ENCODE data around the gene LRIG3. TPM values are rescaled to one million over a fixed set of nuclear protein-coding genes. Genes with fewer than 3 reads are reported as not detected.

LRIG3 gene
- total RNA-seq, 4 donors from 2014 or later: 43.0 to 115 (median 107) TPM

DNA sequence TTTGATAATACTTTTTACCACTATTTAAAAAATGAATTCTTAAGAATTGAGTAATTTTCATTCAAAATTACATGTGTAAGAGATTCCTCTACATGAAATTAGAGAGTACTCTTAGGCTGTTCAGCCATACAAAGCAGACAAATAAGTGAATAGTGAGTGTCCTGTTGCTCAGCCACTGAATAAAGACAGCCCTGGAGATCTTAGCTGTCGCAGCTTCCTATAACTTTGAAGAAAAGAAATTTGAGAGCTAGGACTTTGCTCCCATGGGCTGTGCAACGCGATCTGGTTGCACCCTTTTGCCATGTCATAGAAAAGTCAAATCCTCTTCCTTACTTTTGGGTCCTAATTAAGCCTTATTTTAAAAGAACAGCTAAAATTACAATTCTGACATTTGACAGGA lies 40.9 kb upstream of the LRIG3 start:
- WGBS, 2 donors (ENCODE audit: low coverage in 1 of 2): 49 to 72% methylated on average over 3 of the region's 3 CpGs
- TF ChIP-seq CTCF (IDR thresholded peaks at IDR 0.05) (no peak), EP300 (IDR thresholded peaks at IDR 0.05; ENCODE audit: low read depth) (no peak), POLR2A (IDR thresholded peaks at IDR 0.05) (no peak), POLR2AphosphoS5 (IDR thresholded peaks at IDR 0.05) (no peak)
- Histone ChIP-seq H3K36me3 (no peaks in the 10 kb centered on the region), H3K9me3 (no peaks in the 10 kb centered on the region), H3K27me3 (no peaks in the 10 kb centered on the region), H3K27ac (peak overlapping the region in 3 of 4 donors; percentile 64 to 72 (median 70)), H3K4me3 (no peak overlapping the region), H3K4me1 (peaks cover 0 to 34% (median 9%) of the 10 kb centered on the region in 4 donors)
- DNase-seq: no peak
- intact Hi-C loops (cut with DNase I; ENCODE audit: low total_unique reads): no loop called here
- in situ Hi-C loops (cut with MboI; ENCODE audit: low pct_ligation_motif_present in 1 of 4, low pct_unique_long_range_greater_than_20kb in 1 of 4, low sequenced_read_pairs in 3 of 4): no loop called here

GRCh38 chr12:58959639-58960300 lies 39.5 kb upstream of the LRIG3 start:
- H3K4me3 ChIP-seq: no peak overlapping the region
- H3K4me1 ChIP-seq: peaks cover 0 to 36% (median 9%) of the 10 kb centered on the region in 4 donors
- no peaks in the 10 kb centered on the region for H3K9me3 ChIP-seq
- H3K27ac ChIP-seq: peak overlapping the region; percentile 64 to 72 (median 70)
- TF ChIP-seq EP300 (IDR thresholded peaks at IDR 0.05; ENCODE audit: low read depth) (no peak), POLR2AphosphoS5 (IDR thresholded peaks at IDR 0.05) (no peak), POLR2A (IDR thresholded peaks at IDR 0.05) (no peak), CTCF (IDR thresholded peaks at IDR 0.05) (no peak)
- 39 to 52% methylated on average over 1 of the region's 1 CpG for WGBS, 2 donors (ENCODE audit: low coverage in 1 of 2)
- no peaks in the 10 kb centered on the region for H3K27me3 ChIP-seq
- in situ Hi-C loops (cut with MboI; ENCODE audit: low pct_ligation_motif_present in 1 of 4, low pct_unique_long_range_greater_than_20kb in 1 of 4, low sequenced_read_pairs in 3 of 4) (no loop called here), intact Hi-C loops (cut with DNase I; ENCODE audit: low total_unique reads) (no loop called here)
- H3K36me3 ChIP-seq: no peaks in the 10 kb centered on the region
- DNase-seq: no peak

DNA sequence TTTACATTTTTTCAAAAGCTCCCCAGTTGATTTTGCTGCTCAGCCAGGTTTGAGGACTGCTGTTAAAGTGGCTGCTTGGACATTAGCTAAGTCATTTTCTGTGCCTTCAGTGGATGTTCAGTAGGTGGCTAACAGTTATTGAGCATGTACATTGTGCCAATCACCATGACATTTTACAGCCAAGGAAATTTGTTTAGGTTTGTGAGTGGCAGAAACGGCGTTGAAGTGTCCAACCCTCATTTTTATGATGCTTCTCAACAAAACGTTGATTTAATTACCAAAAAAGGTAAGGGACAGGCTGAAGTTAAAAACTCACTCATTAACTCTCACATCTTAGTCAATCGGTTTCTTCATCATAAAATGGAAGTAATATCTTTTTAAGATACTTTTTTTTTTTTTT lies 37.0 kb upstream of the LRIG3 start:
- Histone ChIP-seq H3K27me3 (no peaks in the 10 kb centered on the region), H3K9me3 (no peaks in the 10 kb centered on the region), H3K36me3 (no peaks in the 10 kb centered on the region), H3K4me3 (no peak overlapping the region), H3K4me1 (peaks cover 0 to 41% (median 9%) of the 10 kb centered on the region in 4 donors), H3K27ac (peak overlapping the region in 3 of 4 donors; percentile 13 to 56 (median 53))
- intact Hi-C loops (cut with DNase I; ENCODE audit: low total_unique reads) (no loop called here), in situ Hi-C loops (cut with MboI; ENCODE audit: low pct_ligation_motif_present in 1 of 4, low pct_unique_long_range_greater_than_20kb in 1 of 4, low sequenced_read_pairs in 3 of 4) (no loop called here)
- WGBS, 2 donors (ENCODE audit: low coverage in 1 of 2): 31 to 35% methylated on average over 4 of the region's 4 CpGs
- TF ChIP-seq POLR2AphosphoS5 (IDR thresholded peaks at IDR 0.05) (no peak), CTCF (IDR thresholded peaks at IDR 0.05) (no peak), EP300 (IDR thresholded peaks at IDR 0.05; ENCODE audit: low read depth) (no peak), POLR2A (IDR thresholded peaks at IDR 0.05) (no peak)
- no peak for DNase-seq

DNA sequence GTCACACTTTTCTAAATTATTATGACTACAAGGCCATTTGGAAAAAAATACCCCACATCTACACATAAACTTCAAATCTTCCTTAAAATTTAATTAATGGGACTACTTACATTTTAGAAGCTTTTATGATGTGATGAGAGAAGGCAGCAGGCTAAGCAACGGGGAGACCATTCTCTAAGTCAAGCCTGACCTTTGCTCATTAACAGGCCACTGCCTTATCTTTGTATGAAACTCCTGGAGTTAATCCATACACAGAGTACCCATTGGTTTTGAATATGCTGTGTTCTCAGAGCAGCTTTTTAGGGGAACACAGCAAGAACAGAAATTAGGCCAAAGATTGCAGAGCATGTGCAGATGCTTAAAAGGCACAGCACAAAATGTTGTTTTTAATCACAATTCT lies 35.5 kb upstream of the LRIG3 start:
- WGBS, 2 donors (ENCODE audit: low coverage in 1 of 2): 11 to 34% methylated on average over 1 of the region's 1 CpG
- H3K36me3 ChIP-seq: no peaks in the 10 kb centered on the region
- H3K4me3 ChIP-seq: no peak overlapping the region
- intact Hi-C loops (cut with DNase I; ENCODE audit: low total_unique reads): no loop called here
- no peaks in the 10 kb centered on the region for H3K9me3 ChIP-seq
- in situ Hi-C loops (cut with MboI; ENCODE audit: low pct_ligation_motif_present in 1 of 4, low pct_unique_long_range_greater_than_20kb in 1 of 4, low sequenced_read_pairs in 3 of 4): no loop called here
- H3K4me1 ChIP-seq: peaks cover 0 to 46% (median 9%) of the 10 kb centered on the region in 4 donors
- no peaks in the 10 kb centered on the region for H3K27me3 ChIP-seq
- no peak for DNase-seq
- H3K27ac ChIP-seq: no peak overlapping the region
- TF ChIP-seq POLR2AphosphoS5 (IDR thresholded peaks at IDR 0.05): no peak
- no peak for TF ChIP-seq POLR2A (IDR thresholded peaks at IDR 0.05)
- no peak for TF ChIP-seq CTCF (IDR thresholded peaks at IDR 0.05)
- no peak for TF ChIP-seq EP300 (IDR thresholded peaks at IDR 0.05; ENCODE audit: low read depth)

All from transverse colon (tissue), 4 donors.